Measurements from ENCODE around the gene VPS36.

DNA sequence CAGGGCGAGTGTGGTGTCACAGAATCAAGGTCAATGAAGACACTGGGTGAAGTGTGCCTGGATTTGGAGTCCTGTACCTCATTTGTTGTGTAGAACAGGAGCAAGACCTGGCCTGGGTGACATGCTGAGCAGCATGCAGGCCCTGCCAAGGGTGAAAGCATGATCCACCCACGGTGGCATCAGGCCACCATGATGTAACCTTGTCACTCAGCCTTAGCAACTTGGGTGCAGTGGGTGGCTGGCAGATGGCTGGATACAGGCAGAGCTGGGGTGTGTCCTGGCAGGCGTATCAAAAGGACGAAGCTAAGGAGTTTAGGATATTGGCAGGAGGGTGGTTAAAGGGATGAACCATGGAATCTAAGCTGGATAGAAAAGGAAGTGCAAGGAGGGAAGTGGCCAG, 54.7 kb downstream of the VPS36 start:
- TF ChIP-seq POLR2AphosphoS5 (IDR thresholded peaks at IDR 0.05; ENCODE audit: low read depth, low read length) = no peak
- no peak for TF ChIP-seq RBBP5 (IDR thresholded peaks at IDR 0.05; ENCODE audit: borderline replicate concordance, low read depth, low read length)
- TF ChIP-seq TAF1 (IDR thresholded peaks at IDR 0.05; ENCODE audit: low read depth, low read length) = no peak
- no peak for TF ChIP-seq SIN3A (conservative IDR thresholded peaks at IDR 0.05 in 1 of 2, IDR thresholded peaks at IDR 0.05 in 1 of 2; ENCODE audit: low read depth in 1 of 2, low read length in 2 of 2)

All from H1 (cell line).